ENCODE data around the gene B4GALT3.

GRCh38 chr1:161220002-161220401 lies 42.7 kb upstream of the B4GALT3 start:
- TF ChIP-seq SNAI2 (CRISPR knock-in tag; IDR thresholded peaks at IDR 0.05) (no peak), PATZ1 (CRISPR knock-in tag; IDR thresholded peaks at IDR 0.05; ENCODE audit: borderline replicate concordance) (no peak)

All from SK-N-SH treated with all-trans-retinoic acid at 6 μM for 48 hours (cell line).